A549 (cell line): ENCODE data around the gene CERS6. TPM values are rescaled to one million over a fixed set of nuclear protein-coding genes. Genes with fewer than 3 reads are reported as not detected.
"Not testable (repeated sequence)": the region's sequence is repeated elsewhere in the genome, so short reads cannot be mapped to it uniquely, and the experiment has no call there.

Experiments used
- ATAC-seq, 2 experiments: fragments of 200-7000 bp in 1 of 2; fragments of >200 bp in 1 of 2; cut with Nextera tagmentation in 1 of 2; cut with Tn5 transposase in 1 of 2; 3 replicates each; pipeline versions ENCODE4 v1.8.0 to v1.9.1; 2018 to 2020; ENCODE audit warnings: mild to moderate bottlenecking in 1 of 2, moderate library complexity in 1 of 2
- CTCF ChIA-PET: fragments of 300-600 bp; sonication (Branson Sonifier 250); formaldehyde crosslinking; extraction: SDS; loops from one replicate; lab custom pipeline; 2021; ENCODE audit warnings: antibody characterized with exemption, inconsistent platforms; lab: Yijun Ruan, JAX
- POLR2A ChIA-PET: fragments of 350-600 bp; formaldehyde crosslinking; extraction: SDS; loops from one replicate; lab custom pipeline; 2021; ENCODE audit warnings: antibody characterized with exemption, inconsistent platforms; lab: Yijun Ruan, JAX
- DNase-seq, 2 experiments: peaks; one replicate each; pipeline versions ENCODE4 v3.0.0 to v3.0.0-alpha.2; 2011 to 2016; ENCODE audit warnings: low read depth in 1 of 2, low spot score in 1 of 2
- FAIRE-seq: peaks from 2 replicates; lab custom pipeline; 2011; peaks lifted over from hg19 to GRCh38; lab: Jason Lieb, UNC
- H3K27ac ChIP-seq, 2 experiments: fragments of >200 bp; sonication (Bioruptor Twin); formaldehyde crosslinking; 3 replicates each; pipeline ENCODE4 v1.5.1; 2016 to 2017
- H3K4me1 ChIP-seq: fragments of >200 bp; sonication (Bioruptor Twin); formaldehyde crosslinking; 3 replicates; pipeline ENCODE4 v1.6.1; 2016
- H3K4me2 ChIP-seq: fragments of >200 bp; sonication (Bioruptor Twin); formaldehyde crosslinking; 3 replicates; pipeline ENCODE4 v1.6.1; 2016
- H3K4me3 ChIP-seq: fragments of >200 bp; sonication (Bioruptor Twin); formaldehyde crosslinking; 3 replicates; pipeline ENCODE4 v1.5.1; 2016
- H3K9me3 ChIP-seq: fragments of >200 bp; sonication (Bioruptor Twin); formaldehyde crosslinking; 3 replicates; pipeline ENCODE4 v1.6.1; 2016
- BCL3 ChIP-seq: fragments of >200 bp; sonication (Bioruptor Twin); formaldehyde crosslinking; IDR thresholded peaks from 3 replicates; pipeline ENCODE4 v1.6.1; 2016
- CBX2 ChIP-seq: fragments of 200-600 bp; sonication (generic); IDR thresholded peaks from 2 replicates; pipeline ENCODE4 v1.6.1; 2016; ENCODE audit warnings: low read depth, mild to moderate bottlenecking, borderline replicate concordance
- CEBPB ChIP-seq, 2 experiments: fragments of >200 bp in 1 of 2; sonication (Bioruptor Twin) in 1 of 2; formaldehyde crosslinking in 1 of 2; IDR thresholded peaks; 2 replicates each; pipeline ENCODE4 v1.6.1; 2012 to 2016
- CHD2 ChIP-seq: fragments of 150-350 bp; IDR thresholded peaks from 2 replicates; pipeline ENCODE4 v1.6.1; 2014; ENCODE audit warnings: low read length; ENCODE audit not compliant: partially characterized antibody
- CHD4 ChIP-seq: fragments of 200-600 bp; sonication (generic); IDR thresholded peaks from 2 replicates; pipeline ENCODE4 v1.6.1; 2016; ENCODE audit warnings: antibody characterized with exemption, mild to moderate bottlenecking, borderline replicate concordance
- CTCF ChIP-seq: fragments of >200 bp; sonication (Bioruptor Twin); formaldehyde crosslinking; IDR thresholded peaks from 3 replicates; pipeline ENCODE4 v1.5.1; 2016
- EHF ChIP-seq: fragments of 250-450 bp; sonication (Bioruptor Pico); IDR thresholded peaks from 2 replicates; pipeline ENCODE4 v1.5.0; 2020; ENCODE audit warnings: mild to moderate bottlenecking
- EHMT2 ChIP-seq: fragments of 200-600 bp; sonication (generic); IDR thresholded peaks from 2 replicates; pipeline ENCODE4 v1.6.1; 2016; ENCODE audit warnings: antibody characterized with exemption, low read depth, mild to moderate bottlenecking, moderate library complexity
- EP300 ChIP-seq, 2 experiments: fragments of >200 bp; sonication (Bioruptor Twin); formaldehyde crosslinking; IDR thresholded peaks; 2 replicates in 1 of 2; 3 replicates in 1 of 2; pipeline ENCODE4 v1.6.1; 2016 to 2017
- FOXS1 ChIP-seq: fragments of 250-450 bp; sonication (Bioruptor Pico); IDR thresholded peaks from 2 replicates; pipeline ENCODE4 v1.5.0; 2020; ENCODE audit warnings: mild to moderate bottlenecking, moderate library complexity
- HES2 ChIP-seq: fragments of >200 bp; sonication (Bioruptor Twin); formaldehyde crosslinking; IDR thresholded peaks from 2 replicates; pipeline ENCODE4 v1.6.1; 2016
- HOXB5 ChIP-seq: fragments of 250-450 bp; sonication (Bioruptor Pico); IDR thresholded peaks from 2 replicates; pipeline ENCODE4 v1.5.0; 2020; ENCODE audit warnings: mild to moderate bottlenecking, moderate library complexity
- JUN ChIP-seq, 2 experiments: fragments of >200 bp; sonication (Bioruptor Twin); formaldehyde crosslinking; IDR thresholded peaks; 2 replicates in 1 of 2; 3 replicates in 1 of 2; pipeline ENCODE4 v1.6.1; 2016 to 2017
- JUNB ChIP-seq: fragments of >200 bp; sonication (Bioruptor Twin); formaldehyde crosslinking; IDR thresholded peaks from 2 replicates; pipeline ENCODE4 v1.6.1; 2016
- KDM1A ChIP-seq: fragments of 200-600 bp; sonication (generic); IDR thresholded peaks from 2 replicates; pipeline ENCODE4 v1.6.1; 2016; ENCODE audit warnings: low read depth, mild to moderate bottlenecking
- MAFK ChIP-seq: fragments of 450-650 bp; IDR thresholded peaks from 2 replicates; pipeline ENCODE4 v1.6.1; 2014; ENCODE audit not compliant: partially characterized antibody
- MAX ChIP-seq: IDR thresholded peaks from 2 replicates; pipeline ENCODE4 v1.6.1; 2012
- MAZ ChIP-seq: fragments of 150-350 bp; IDR thresholded peaks from 2 replicates; pipeline ENCODE4 v1.6.1; 2014; ENCODE audit warnings: antibody characterized with exemption, low read depth, low read length, borderline replicate concordance
- MYC ChIP-seq: IDR thresholded peaks from 2 replicates; pipeline ENCODE4 v1.6.1; 2012; ENCODE audit warnings: mild to moderate bottlenecking, inconsistent platforms, low read length, improper control_type of control experiment, borderline replicate concordance
- NFE2L2 ChIP-seq: fragments of 150-350 bp; conservative IDR thresholded peaks from 2 replicates; pipeline ENCODE4 v1.6.1; 2014; ENCODE audit warnings: low read length
- RARB ChIP-seq: fragments of 250-450 bp; sonication (Bioruptor Pico); IDR thresholded peaks from 2 replicates; pipeline ENCODE4 v1.8.0; 2021; ENCODE audit warnings: mild to moderate bottlenecking, moderate library complexity
- REST ChIP-seq: fragments of 200-600 bp; sonication (generic); IDR thresholded peaks from 2 replicates; pipeline ENCODE4 v1.6.1; 2016; ENCODE audit warnings: antibody characterized with exemption, mild to moderate bottlenecking, moderate library complexity
- RNF2 ChIP-seq: fragments of 200-600 bp; sonication (generic); IDR thresholded peaks from 2 replicates; pipeline ENCODE4 v1.6.1; 2016; ENCODE audit warnings: low read depth, mild to moderate bottlenecking, antibody characterized with exemption, moderate library complexity, borderline replicate concordance
- SREBF2 ChIP-seq: fragments of 450-650 bp; IDR thresholded peaks from 2 replicates; pipeline ENCODE4 v1.6.1; 2014; ENCODE audit warnings: mild to moderate bottlenecking, moderate library complexity
- TFCP2L1 ChIP-seq: fragments of 250-450 bp; sonication (Bioruptor Pico); IDR thresholded peaks from 2 replicates; pipeline ENCODE4 v1.5.0; 2021; ENCODE audit warnings: mild to moderate bottlenecking
- ZC3H11A ChIP-seq: fragments of 450-650 bp; IDR thresholded peaks from 2 replicates; pipeline ENCODE4 v1.6.1; 2014; ENCODE audit warnings: antibody characterized with exemption, mild to moderate bottlenecking
- WGBS: methylation state at CpG from one replicate; pipeline ENCODE4 v1.1.6; 2017; ENCODE audit errors: missing lambda C conversion rate; 5-methylcytosine and 5-hydroxymethylcytosine counted together
- polyA plus RNA-seq, 4 experiments: library from polyadenylated mRNA; depleted of rRNA in 3 of 4; stranded (reverse); fragments of >200 nt; fragmentation: RNase III in 1 of 4; extraction: RNeasy Plus Mini Kit Qiagen cat#74134 plus additional on column Dnase treatment in 1 of 4; gene quantifications; 2 replicates in 3 of 4; 3 replicates in 1 of 4; pipeline ENCODE4 v1.2.3, GENCODE V29; 2011 to 2017

The CERS6 gene
- polyA plus RNA-seq, 2 of the 4 experiments (the other 2 are of a cell fraction) = 12.0 to 16.9 TPM

GRCh38 chr2:168663993-168664392 lies 207.9 kb downstream of the CERS6 start:
- CTCF ChIA-PET = interaction anchor here (1.0 kb wide), 1 partner anchor 14 kb away, joined by 3 read pairs; no protein-coding TSS in a partner anchor
- POLR2A ChIA-PET = no interaction called here
- Histone ChIP-seq H3K9me3 (no peaks in the 10 kb centered on the region), H3K4me2 (no peak overlapping the region), H3K4me3 (no peak overlapping the region), H3K4me1 (no peaks in the 10 kb centered on the region)
- DNase-seq (no peak), FAIRE-seq (no peak), ATAC-seq (no peak)
- 87% methylated on average over 3 of the region's 3 CpGs for WGBS
- TF ChIP-seq RARB (CRISPR knock-in tag) = no peak
- TF ChIP-seq REST = no peak
- TF ChIP-seq ZC3H11A = no peak
- no peak for TF ChIP-seq TFCP2L1 (CRISPR knock-in tag)
- no peak for TF ChIP-seq FOXS1 (CRISPR knock-in tag)
- TF ChIP-seq EP300 (IDR thresholded peaks at IDR 0.05) = no peak
- no peak for TF ChIP-seq RNF2
- no peak for TF ChIP-seq EHF
- TF ChIP-seq SREBF2 = no peak
- TF ChIP-seq CHD2 = no peak
- no peak for TF ChIP-seq CHD4
- no peak for TF ChIP-seq MAX
- TF ChIP-seq JUN (IDR thresholded peaks at IDR 0.05) = no peak
- TF ChIP-seq MYC = no peak
- no peak for TF ChIP-seq KDM1A
- TF ChIP-seq HOXB5 = no peak
- TF ChIP-seq, all 56 proteins: peak for 0
- H3K27ac ChIP-seq = no peak overlapping the region

- H3K27ac ChIP-seq, POLR2A ChIA-PET, H3K9me3 ChIP-seq, DNase-seq, H3K4me2 ChIP-seq, FAIRE-seq, H3K4me3 ChIP-seq, H3K4me1 ChIP-seq, ATAC-seq: not testable (repeated sequence)
- WGBS = 82% methylated on average over 3 of the region's 3 CpGs
- CTCF ChIA-PET = interaction anchor here (1.0 to 1.6 kb wide), 2 partner anchors 15 to 22 kb away, joined by 3 read pairs; no protein-coding TSS in a partner anchor
Observed at GRCh38 chr2:168664715-168665114, 208.6 kb downstream of the CERS6 start.

- POLR2A ChIA-PET = no interaction called here
- Histone ChIP-seq H3K4me3 (no peak overlapping the region), H3K4me2 (no peak overlapping the region), H3K4me1 (no peaks in the 10 kb centered on the region), H3K9me3 (no peaks in the 10 kb centered on the region), H3K27ac (no peak overlapping the region)
- TF ChIP-seq CEBPB (IDR thresholded peaks at IDR 0.05) (no peak), MYC (no peak), MAZ (no peak), NFE2L2 (no peak), HES2 (no peak), BCL3 (no peak), JUNB (no peak), CBX2 (no peak), EHMT2 (no peak), RARB (CRISPR knock-in tag) (no peak), MAFK (no peak), CTCF (no peak)
- DNase-seq (no peak), ATAC-seq (no peak), FAIRE-seq (no peak)
- WGBS = 83% methylated on average over 1 of the region's 1 CpG
- CTCF ChIA-PET = interaction anchor here (1.6 kb wide), 1 partner anchor 21 kb away, joined by 3 read pairs; no protein-coding TSS in a partner anchor
Observed at GRCh38 chr2:168666339-168666738, 210.3 kb downstream of the CERS6 start.
